Activated naive CD8-positive, alpha-beta T cell treated with anti-CD3 and anti-CD28 coated beads, Interleukin-2, amount 50 U/mL, for 16 hours (primary cell): ENCODE data around the gene RORC.
"Not testable (repeated sequence)": the region's sequence is repeated elsewhere in the genome, so short reads cannot be mapped to it uniquely, and the experiment has no call there.

Source experiments
- DNase-seq: peaks from one replicate; pipeline ENCODE4 v3.0.0-alpha.2; 2020; ENCODE audit warnings: low read depth, low spot score

The RORC gene

DNA sequence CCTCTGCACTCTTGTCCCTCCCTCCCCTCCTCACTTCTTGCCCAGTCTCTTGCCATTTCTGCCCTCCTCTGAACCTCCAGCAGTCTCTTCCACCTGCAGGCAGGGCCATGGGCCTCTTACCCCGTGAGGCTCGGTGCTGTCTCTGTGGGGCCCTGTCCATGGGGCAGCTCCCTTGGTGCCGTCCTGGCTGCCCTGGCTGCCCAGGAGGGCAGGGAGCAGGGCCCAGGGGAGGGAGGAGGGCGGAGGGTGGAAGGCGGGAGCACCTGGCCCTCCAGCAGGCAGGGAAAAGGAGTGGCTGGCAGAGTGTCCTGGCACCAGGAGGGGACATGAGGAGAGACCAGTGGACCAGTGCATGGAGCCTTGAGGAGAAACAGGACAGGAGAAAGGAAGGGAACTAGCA is at the start of gene RORC:
TSS of gene RORC (minus strand) at position 198 of the 400 bp plus-strand sequence. CDS start at position 160, 38 bp downstream.
- no peak for DNase-seq

DNA sequence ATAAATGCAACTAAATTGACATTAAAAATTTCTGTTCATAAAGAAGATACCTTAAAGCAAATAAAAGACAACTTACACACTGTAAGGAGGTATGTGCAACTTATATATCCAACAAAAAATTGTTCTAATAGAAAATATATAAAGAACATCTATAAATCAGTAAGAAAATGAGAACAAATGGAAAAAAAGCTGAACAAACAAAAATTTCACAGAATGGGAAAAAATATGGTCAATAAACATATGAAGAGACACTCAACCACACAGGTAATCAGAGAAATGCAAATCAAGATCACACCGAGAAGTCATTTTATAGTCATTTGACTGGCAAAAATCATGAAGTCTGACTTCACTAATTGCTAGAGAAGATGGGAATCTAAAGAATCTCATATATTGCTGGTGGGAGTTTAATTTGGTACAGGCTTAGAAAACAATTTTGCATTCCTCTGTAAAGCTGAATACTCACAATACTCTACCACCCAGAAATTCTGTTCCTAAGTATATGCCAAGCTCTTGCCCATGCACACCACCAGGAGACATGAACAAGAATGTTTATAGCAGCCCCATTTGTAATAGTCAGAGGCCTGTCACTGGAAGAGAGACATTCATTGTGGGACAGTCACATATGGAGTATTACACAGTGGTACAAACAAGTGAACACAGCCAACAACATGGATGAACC is 44.0 kb upstream of the RORC start:
- no peak for DNase-seq

DNA sequence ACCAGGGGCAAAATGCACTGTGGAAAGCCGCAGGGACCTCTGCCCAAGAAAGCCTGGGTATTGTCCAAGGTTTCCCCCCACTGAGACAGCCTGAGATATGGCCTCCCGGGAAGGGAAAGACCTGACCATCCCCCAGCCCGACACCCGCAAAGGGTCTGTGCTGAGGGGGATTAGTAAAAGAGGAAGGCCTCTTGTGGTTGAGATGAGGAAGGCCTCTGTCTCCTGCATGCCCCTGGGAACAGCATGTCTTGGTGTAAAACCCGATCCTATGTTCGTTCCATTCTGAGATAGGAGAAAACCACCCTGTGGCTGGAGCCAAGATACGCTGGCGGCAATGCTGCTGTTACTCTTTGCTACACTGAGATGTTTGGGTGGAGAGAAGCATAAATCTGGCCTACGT is 41.2 kb upstream of the RORC start:
- not testable (repeated sequence) for DNase-seq

DNA sequence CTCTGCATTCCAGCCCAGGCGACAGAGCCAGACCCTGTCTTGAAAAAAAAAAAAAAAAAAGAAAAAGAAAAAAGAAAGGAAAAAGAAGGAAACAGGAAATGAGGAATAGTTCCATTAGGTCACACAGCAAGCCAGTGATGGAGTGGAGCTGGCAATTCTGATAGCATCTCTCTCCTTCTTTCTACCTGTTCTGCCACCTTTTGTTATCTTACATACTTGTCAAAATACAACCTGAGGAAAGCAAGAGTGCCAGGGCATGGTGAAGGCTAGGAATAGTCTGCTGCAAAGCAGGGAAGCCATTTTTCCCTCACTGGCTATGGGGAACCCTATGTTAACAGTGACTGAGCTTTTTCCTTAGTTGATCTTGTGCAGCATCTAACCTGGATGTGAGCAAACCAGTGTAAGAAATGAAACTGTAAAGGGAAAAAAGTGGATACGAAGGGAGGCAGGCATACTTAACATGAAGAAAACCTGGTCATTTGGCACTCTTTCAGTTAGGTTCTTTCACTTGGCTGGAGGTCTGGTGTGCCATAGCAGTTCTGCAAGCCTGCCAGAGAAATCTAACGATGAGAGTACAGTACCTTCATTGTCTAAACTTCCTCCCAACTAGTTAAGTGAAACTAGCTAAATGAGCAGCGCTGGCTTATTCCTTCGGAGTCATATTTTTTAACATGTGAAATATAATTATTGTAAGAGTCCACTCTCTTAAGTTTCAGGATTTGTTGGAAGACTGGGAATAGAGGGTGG is 39.9 kb upstream of the RORC start:
- DNase-seq = no peak

DNA sequence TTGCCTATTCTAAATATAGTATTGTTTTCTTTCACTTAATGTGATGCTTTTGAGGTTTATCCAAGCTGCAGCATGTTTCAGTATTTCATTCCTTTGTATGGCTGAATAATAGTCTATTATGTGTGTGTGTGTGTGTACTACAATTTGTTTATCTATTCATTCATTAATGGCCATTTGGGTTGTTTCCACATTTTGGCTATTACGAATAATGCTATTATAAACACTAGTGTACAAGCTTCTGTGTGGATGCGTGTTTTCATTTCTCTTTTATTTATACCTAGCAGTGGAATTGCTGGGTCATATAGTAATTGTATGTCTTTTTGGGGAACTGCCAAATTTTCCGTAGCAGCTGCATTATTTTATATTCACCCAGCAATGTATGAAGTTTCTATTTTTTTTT is 36.9 kb upstream of the RORC start:
- no peak for DNase-seq

GRCh38 chr1:151867765-151868411 is 36.3 kb upstream of the RORC start:
- DNase-seq = no peak

DNA sequence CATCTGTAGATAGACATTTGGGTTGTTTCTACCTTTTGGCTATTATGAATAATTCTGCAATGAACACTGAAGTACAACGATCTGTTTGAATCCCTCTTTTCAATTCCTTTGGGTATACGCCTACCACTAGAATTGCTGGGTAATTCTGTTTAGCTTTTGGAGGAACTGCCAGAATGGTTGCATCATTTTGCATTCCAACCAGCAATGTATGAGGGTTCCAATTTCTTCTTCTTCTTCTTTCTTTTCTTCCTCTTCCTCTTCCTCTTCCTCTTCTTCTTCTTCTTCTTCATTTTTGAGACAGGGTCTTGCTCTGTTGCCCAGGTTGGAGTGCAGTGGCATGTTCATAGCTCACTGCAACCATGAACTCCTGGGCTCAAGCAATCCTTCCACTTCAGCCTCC is 35.7 kb upstream of the RORC start:
- no peak for DNase-seq

GRCh38 chr1:151864411-151864810 is 32.8 kb upstream of the RORC start:
- DNase-seq = no peak

DNA sequence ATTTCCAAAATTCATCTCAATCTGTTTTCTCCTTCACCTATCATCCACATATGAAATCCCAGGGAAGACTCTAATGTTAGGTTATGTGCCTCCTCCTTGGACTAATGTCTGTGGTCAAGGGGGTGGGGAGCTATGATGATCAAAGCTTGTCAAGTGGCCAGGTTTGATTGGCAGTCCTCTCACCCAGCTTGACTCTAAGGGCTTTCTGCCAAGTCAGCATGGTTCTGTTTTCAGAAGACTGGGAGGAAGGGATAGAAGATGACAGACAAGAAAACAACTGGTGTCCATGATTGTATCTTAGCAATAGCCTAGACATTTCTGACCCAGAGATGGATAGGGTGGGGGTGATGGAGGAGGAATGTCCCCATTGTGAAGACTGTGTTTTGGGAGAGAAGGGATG is 31.0 kb upstream of the RORC start:
- DNase-seq = no peak

- DNase-seq = no peak
These were observed 29.0 kb upstream of the RORC start for GRCh38 chr1:151860504-151861187.

- DNase-seq = no peak
These were observed 28.3 kb upstream of the RORC start for GRCh38 chr1:151859891-151860293.

- DNase-seq = no peak
These were observed 27.5 kb upstream of the RORC start for GRCh38 chr1:151858886-151859665.

DNA sequence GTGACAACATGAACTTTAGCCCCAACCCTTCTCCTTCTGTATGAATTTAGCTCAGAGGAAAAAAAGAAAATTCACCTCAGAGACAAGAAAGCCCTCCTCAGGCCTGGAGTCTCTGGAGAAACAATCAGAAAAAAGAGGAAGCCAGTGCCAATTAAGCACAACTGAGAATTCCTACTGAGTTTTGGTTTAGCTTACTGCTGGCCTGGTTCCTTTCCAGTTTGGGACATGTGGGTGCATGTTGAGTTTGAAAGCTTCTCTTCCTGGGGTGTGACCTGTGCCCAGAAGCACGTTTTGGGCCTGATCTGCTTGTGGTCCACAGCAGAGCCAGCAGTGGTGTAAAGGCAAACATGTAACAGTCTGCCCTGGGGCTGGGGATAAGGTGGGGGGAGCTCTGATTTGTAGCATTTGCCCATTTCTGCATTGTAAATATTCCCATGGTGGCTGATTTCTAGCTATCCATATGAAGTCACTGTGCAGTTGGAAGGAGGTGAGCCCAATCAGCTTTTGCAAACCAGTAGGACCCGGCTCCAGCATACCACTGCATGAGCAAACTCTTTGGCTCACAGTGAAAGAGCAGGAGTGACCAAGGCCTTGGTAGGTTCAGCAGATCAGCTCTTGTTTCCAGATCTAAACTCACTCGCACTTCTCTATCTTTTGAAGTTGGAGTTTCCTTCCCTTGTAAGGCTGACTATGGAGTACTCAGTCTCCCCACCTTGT is 26.6 kb upstream of the RORC start:
- DNase-seq = no peak

DNA sequence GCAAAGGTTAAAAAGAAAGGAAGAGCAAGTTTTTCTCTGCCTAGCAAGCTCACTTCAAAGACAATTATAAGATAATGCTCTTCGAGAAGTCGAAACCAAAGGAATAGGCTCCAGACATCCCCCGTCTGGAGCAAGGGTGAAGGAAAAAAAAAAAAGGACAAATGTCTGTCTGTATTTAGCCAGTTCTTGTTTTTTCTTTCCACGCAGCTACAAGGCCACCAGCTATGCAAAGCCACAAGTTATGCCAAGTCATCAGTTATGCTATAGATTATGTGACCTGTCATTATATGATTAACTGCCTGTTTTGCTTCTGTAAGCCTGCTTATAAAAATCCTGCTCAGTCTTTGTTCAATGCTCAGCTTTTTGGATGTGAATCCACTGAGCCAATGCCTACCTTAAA is 24.3 kb upstream of the RORC start:
- no peak for DNase-seq

- DNase-seq = not testable (repeated sequence)
These were observed 23.9 kb upstream of the RORC start for GRCh38 chr1:151855516-151855915.

- no peak for DNase-seq
These were observed 23.1 kb upstream of the RORC start for GRCh38 chr1:151854658-151855057.

- DNase-seq = no peak
These were observed 21.9 kb upstream of the RORC start, which contains the start of gene THEM5 for GRCh38 chr1:151853411-151853943. Gene THEM5 (minus strand): TSS chr1:151853712. CDS start chr1:151853565, 147 bp downstream.

DNA sequence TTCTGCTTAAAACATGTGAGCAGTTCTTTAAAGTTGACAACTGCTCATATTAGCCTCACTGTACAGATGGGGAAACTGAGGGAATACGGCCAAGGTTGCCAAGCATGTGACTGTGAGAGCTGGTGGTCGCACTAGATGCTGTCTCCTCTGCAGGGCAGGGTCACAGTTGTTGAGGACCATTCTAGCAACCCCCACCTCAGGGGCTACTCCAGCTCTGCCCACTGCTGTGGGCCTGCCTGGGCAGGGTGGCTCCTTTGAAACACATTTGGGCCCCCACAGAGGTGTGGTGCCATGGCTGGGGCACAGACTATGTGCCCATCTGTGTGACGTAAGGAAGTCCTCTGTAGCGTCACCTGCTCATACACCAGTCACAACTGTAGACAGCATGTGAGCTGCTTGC is 21.1 kb upstream of the RORC start:
- DNase-seq = no peak

GRCh38 chr1:151851886-151852285 is 20.3 kb upstream of the RORC start:
- DNase-seq = no peak

DNA sequence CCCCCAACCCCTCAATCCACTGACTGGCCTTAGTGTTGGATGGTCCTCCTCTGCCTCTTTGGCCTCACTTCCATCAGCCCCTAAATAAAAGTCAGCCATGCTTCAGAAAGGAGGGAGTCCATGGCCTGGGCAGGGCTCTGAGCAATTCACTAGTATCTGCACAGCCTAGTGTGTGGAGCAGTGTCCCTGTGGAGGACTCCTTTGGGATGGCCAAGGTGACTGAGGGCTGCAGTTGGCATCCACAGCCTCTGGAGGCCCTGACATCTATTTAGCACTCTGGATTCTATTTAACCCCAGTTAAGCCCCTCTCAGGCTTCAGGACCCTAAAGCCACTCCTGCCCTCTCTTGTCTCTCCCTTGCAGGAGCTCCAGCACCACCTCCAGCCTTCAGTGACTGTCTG is 18.3 kb upstream of the RORC start:
- no peak for DNase-seq
